Measurements from ENCODE around the gene VPS13D.

Gene VPS13D

DNA sequence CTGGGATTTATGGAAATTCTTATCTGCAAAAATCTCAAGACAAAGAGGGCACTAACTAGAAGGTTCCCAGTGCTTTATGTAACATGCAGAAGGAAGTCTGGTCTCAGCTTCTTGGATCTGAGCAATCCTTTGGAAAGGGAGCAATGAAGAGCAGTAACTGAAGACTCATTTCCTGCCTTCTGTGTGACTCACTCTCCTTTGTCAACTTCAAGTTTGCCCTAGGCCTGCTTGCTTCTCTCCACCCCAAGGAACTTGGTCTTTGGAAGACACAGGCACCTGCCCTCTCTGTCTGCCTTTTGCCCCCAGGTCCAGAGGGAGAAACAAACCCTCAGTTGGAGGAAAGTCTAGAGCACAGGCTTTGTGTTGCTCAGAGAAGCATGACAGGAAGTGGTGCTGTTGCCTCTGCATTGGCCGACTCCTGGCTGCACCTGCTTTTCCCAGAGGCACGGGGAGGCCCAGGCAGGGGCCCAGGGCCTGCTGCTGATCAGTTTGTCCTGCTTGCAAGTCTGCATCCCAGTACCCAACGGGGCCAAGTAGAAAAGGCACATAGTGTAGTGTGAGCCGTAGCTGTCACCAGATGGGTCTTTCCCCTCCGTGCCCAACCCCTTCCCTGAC, 251.0 kb downstream of the VPS13D start:
- no peak for DNase-seq (ENCODE audit: extremely low read depth in 1 of 2, low read depth in 1 of 2)

- DNase-seq (ENCODE audit: extremely low read depth in 1 of 2, low read depth in 1 of 2): no peak
These were observed 252.1 kb downstream of the VPS13D start for GRCh38 chr1:12481928-12482327.

GRCh38 chr1:12482988-12483387, 253.2 kb downstream of the VPS13D start:
- no peak for DNase-seq (ENCODE audit: extremely low read depth in 1 of 2, low read depth in 1 of 2)

- no peak for DNase-seq (ENCODE audit: extremely low read depth in 1 of 2, low read depth in 1 of 2)
These were observed 255.6 kb downstream of the VPS13D start for GRCh38 chr1:12485231-12486058.

- no peak for DNase-seq (ENCODE audit: extremely low read depth in 1 of 2, low read depth in 1 of 2)
These were observed 256.2 kb downstream of the VPS13D start for GRCh38 chr1:12486059-12486341.

DNA sequence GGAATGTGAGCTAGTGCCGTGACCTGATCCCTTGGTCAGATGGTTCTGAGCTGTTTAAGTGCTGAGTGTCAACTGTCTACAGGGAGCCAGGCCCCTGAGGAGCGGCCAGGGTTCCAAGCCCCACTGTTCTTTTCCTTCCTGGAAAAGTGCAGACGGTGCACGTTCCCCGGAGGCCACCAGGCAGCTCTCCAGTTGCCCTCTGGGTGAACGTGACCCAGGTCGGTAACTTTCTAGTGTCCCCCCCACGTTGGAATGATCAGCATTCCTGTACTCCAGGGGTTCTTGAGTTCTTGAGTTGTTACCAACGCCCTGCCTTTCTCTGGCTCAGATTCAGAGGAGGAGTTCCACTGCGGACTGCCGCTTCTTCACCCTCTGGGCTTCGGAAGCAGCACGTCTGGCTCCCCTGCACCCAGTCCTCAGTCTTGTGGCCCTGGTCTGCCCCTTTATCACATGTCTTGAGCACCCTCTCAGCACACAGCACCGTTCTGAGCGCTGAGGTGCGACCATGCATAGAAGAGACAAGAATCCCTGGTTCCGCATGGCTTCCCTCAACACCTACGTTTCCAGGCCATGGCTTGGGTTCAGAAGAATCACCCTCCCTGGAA, 256.7 kb downstream of the VPS13D start:
- no peak for DNase-seq (ENCODE audit: extremely low read depth in 1 of 2, low read depth in 1 of 2)

DNA sequence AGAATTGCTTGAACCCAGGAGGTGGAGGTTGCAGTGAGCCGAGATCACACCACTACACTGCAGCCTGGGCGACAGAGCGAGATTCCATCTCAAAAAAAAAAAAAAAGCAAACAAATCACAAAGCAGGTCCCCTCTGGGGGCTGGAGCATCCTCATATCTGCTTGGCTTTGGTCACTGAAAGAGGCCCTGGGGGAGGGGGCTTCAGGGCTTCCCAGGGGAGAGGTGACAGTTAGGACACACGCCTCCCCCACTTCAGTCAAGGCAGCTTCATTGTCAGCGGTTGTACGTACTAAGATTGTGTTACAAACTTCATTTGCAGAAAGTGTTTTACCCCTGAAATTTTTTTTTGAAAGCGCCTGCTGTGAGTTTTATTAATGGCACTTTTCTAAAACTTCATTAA, 257.7 kb downstream of the VPS13D start:
- no peak for DNase-seq (ENCODE audit: extremely low read depth in 1 of 2, low read depth in 1 of 2)

- DNase-seq (ENCODE audit: extremely low read depth in 1 of 2, low read depth in 1 of 2): no peak
These were observed 259.0 kb downstream of the VPS13D start for GRCh38 chr1:12488666-12489354.

GRCh38 chr1:12490532-12491142, 260.8 kb downstream of the VPS13D start:
- no peak for DNase-seq (ENCODE audit: extremely low read depth in 1 of 2, low read depth in 1 of 2)

DNA sequence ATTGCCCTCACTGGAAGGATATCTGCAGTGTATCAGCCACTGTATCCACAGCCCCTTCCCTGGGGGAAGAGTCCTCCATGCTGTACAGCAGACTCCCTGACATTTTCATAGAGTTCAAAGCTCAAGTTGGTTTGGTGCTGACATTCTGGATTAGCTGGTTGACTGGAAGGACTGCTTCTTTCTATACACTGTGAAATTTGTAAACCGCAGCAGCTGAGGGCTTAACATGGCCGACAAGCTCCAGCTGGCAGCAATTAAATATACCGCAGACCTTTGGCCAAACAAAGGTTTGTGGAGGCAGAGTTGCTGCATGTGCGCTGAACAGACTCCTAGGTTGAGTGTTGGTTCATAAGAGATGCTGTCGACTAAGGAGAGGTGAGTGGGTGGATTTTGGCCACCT, 261.8 kb downstream of the VPS13D start:
- no peak for DNase-seq (ENCODE audit: extremely low read depth in 1 of 2, low read depth in 1 of 2)

DNA sequence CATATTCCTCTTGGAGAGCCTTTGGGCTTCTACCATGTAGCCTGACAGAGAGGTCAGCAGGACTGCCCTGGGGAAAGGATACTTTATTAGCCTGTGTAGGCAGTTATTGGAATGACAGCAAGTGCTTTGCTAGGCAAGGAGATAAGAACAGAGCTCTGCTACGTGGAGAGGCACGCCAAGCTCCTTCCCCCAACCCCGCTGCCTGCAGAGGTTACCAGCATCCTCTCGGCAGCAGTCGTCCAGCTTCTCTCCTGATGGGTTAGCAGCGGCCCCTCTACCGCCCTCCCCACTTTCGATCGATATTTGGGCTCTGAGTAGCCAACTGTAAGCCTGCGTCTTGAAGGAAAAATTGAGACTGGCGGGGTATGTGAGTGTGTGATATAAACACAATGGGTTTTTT, 265.9 kb downstream of the VPS13D start:
- DNase-seq (ENCODE audit: extremely low read depth in 1 of 2, low read depth in 1 of 2): no peak

DNA sequence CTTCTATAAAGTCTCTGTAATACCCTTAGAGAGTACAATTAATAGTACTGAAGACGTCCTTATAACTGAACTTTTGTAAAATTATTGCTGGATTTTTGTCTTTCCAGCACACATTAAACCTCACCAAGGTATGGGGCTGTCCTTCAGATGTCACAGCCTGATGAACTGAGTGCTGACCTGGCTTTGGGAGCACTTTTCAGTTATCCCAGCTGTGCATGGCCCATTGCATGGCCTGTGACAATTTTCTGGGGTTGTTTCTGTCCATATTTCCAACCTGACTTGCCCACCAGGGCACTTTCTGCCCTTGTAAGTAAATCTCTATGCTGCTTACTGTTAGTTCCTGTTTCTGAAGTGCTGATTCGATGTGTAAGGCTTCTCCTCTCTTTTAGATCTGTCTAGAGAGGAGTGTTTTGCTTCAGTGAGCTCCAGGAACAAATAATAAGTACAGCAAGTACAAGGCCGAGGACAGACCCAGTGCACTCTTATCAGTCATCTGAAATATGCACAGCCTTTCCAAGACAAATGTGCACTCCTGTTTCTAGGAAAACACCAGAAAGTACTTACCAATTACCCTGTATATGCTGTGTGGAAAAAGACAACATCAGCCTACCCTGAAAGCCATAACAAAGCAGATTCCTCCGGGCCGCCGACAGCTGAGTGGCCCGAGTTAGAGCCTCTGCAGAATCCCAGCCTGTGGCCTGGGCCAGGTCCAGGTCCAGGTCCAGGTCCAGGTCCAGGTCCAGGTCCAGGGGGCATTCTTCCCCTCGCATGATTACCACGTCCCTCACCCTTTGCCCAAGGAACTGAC, 266.5 kb downstream of the VPS13D start:
- DNase-seq (ENCODE audit: extremely low read depth in 1 of 2, low read depth in 1 of 2): no peak

GRCh38 chr1:12499539-12500240, 269.9 kb downstream of the VPS13D start:
- no peak for DNase-seq (ENCODE audit: extremely low read depth in 1 of 2, low read depth in 1 of 2)

- no peak for DNase-seq (ENCODE audit: extremely low read depth in 1 of 2, low read depth in 1 of 2)
These were observed 271.8 kb downstream of the VPS13D start for GRCh38 chr1:12501661-12502060.

- no peak for DNase-seq (ENCODE audit: extremely low read depth in 1 of 2, low read depth in 1 of 2)
These were observed 272.7 kb downstream of the VPS13D start for GRCh38 chr1:12502336-12503109.

DNA sequence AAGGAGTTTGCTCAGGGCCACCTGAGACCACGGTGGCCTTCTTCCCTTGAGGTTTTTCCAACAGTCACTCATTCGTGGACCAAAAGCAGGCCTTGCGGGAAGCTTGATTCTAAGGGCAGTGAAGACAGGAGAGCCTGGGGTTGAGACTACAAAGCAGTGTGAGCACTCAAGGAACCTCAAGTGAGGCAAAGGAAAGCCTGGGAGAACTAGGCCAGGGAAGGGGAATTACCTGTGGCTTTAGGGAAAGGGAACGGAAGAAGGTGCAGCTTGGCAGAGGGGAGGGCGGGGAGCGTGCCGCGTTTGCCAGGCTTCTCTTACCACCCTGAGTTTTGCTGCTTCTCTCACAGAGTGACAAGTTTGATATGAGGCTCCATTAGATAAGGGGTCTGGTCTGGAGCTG, 273.9 kb downstream of the VPS13D start:
- no peak for DNase-seq (ENCODE audit: extremely low read depth in 1 of 2, low read depth in 1 of 2)

- DNase-seq (ENCODE audit: extremely low read depth in 1 of 2, low read depth in 1 of 2): no peak
These were observed 274.8 kb downstream of the VPS13D start for GRCh38 chr1:12504601-12505000.

DNA sequence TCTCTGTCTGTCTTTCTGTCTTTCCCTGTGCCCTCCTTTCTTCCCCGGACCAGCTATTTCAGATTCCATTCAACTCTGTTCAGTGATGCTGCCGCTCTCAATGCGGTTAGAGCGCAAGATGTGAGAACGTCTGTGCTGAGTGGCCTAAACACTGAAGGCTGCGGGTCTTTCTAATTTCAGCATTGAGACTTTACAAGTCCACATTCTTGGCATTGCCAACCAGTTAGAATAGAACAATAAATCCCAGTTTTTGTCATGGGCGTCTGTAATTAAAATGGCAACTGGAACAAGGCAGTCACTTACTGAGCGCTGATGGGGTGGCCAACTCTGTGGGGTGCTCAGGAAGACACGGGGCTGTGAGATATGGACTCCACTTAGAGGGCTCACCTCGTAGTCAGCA, 275.4 kb downstream of the VPS13D start:
- no peak for DNase-seq (ENCODE audit: extremely low read depth in 1 of 2, low read depth in 1 of 2)

- DNase-seq (ENCODE audit: extremely low read depth in 1 of 2, low read depth in 1 of 2): no peak
These were observed 275.9 kb downstream of the VPS13D start for GRCh38 chr1:12505639-12506280.

Measured in activated CD8-positive, alpha-beta memory T cell treated with anti-CD3 and anti-CD28 coated beads for 1 hour (primary cell).